ENCODE data around the gene MYO1G.

DNA sequence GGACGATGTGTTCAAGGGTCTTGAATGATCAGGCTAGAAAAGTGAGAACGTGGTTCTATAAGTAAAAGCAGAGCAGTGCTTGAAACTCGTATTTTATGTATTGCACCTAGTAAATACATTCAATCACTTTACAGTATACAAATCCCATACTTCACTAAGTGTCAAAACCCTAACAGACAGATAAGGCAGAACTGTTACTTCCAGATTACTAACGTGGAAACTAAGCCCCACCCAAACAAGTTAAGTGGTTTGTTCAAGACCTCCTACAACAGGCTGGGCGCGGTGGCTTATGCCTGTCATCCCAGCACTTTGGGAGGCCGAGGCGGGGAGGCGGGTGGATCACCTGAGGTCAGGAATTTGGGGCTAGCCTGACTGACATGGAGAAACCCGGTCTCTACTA lies 9.2 kb upstream of the MYO1G start:
- TF ChIP-seq, protein P1, sequence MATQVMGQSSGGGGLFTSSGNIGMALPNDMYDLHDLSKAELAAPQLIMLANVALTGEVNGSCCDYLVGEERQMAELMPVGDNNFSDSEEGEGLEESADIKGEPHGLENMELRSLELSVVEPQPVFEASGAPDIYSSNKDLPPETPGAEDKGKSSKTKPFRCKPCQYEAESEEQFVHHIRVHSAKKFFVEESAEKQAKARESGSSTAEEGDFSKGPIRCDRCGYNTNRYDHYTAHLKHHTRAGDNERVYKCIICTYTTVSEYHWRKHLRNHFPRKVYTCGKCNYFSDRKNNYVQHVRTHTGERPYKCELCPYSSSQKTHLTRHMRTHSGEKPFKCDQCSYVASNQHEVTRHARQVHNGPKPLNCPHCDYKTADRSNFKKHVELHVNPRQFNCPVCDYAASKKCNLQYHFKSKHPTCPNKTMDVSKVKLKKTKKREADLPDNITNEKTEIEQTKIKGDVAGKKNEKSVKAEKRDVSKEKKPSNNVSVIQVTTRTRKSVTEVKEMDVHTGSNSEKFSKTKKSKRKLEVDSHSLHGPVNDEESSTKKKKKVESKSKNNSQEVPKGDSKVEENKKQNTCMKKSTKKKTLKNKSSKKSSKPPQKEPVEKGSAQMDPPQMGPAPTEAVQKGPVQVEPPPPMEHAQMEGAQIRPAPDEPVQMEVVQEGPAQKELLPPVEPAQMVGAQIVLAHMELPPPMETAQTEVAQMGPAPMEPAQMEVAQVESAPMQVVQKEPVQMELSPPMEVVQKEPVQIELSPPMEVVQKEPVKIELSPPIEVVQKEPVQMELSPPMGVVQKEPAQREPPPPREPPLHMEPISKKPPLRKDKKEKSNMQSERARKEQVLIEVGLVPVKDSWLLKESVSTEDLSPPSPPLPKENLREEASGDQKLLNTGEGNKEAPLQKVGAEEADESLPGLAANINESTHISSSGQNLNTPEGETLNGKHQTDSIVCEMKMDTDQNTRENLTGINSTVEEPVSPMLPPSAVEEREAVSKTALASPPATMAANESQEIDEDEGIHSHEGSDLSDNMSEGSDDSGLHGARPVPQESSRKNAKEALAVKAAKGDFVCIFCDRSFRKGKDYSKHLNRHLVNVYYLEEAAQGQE (IDR thresholded peaks at IDR 0.05): no peak
- TF ChIP-seq, protein P2, sequence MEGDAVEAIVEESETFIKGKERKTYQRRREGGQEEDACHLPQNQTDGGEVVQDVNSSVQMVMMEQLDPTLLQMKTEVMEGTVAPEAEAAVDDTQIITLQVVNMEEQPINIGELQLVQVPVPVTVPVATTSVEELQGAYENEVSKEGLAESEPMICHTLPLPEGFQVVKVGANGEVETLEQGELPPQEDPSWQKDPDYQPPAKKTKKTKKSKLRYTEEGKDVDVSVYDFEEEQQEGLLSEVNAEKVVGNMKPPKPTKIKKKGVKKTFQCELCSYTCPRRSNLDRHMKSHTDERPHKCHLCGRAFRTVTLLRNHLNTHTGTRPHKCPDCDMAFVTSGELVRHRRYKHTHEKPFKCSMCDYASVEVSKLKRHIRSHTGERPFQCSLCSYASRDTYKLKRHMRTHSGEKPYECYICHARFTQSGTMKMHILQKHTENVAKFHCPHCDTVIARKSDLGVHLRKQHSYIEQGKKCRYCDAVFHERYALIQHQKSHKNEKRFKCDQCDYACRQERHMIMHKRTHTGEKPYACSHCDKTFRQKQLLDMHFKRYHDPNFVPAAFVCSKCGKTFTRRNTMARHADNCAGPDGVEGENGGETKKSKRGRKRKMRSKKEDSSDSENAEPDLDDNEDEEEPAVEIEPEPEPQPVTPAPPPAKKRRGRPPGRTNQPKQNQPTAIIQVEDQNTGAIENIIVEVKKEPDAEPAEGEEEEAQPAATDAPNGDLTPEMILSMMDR (IDR thresholded peaks at IDR 0.05; ENCODE audit: low read depth, low read length, missing input control): no peak
- TF ChIP-seq GABPA (IDR thresholded peaks at IDR 0.05 in 1 of 2, conservative IDR thresholded peaks at IDR 0.05 in 1 of 2) (no peak), RXRA (IDR thresholded peaks at IDR 0.05) (no peak), TAF1 (conservative IDR thresholded peaks at IDR 0.05) (no peak), YY1 (IDR thresholded peaks at IDR 0.05) (no peak)
- TF ChIP-seq, protein P3, sequence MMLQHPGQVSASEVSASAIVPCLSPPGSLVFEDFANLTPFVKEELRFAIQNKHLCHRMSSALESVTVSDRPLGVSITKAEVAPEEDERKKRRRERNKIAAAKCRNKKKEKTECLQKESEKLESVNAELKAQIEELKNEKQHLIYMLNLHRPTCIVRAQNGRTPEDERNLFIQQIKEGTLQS (IDR thresholded peaks at IDR 0.05): no peak

Data from liver (tissue), 3 donors.